GM12801 (cell line): ENCODE measurements around the gene USP36.

Source experiments
- CTCF ChIP-seq: IDR thresholded peaks from one replicate; pipeline ENCODE4 v1.5.1; 2011; ENCODE audit warnings: control low read depth; ENCODE audit not compliant: insufficient read length; ENCODE audit errors: extremely low read depth

The USP36 gene

GRCh38 chr17:78783711-78784324 is 56.8 kb downstream of the USP36 start:
- TF ChIP-seq CTCF = no peak

- TF ChIP-seq CTCF = no peak
These were observed 58.7 kb downstream of the USP36 start, which contains the start of gene CYTH1 for GRCh38 chr17:78781893-78782304. CYTH1 (minus strand) TSS chr17:78782273; CDS start chr17:78782223, 50 bp downstream.

- no peak for TF ChIP-seq CTCF
These were observed 59.3 kb downstream of the USP36 start for GRCh38 chr17:78781104-78781892.

- TF ChIP-seq CTCF = no peak
These were observed 60.3 kb downstream of the USP36 start for GRCh38 chr17:78780335-78780734.

- no peak for TF ChIP-seq CTCF
These were observed 60.8 kb downstream of the USP36 start for GRCh38 chr17:78779850-78780249.

GRCh38 chr17:78777881-78778280 is 62.7 kb downstream of the USP36 start:
- no peak for TF ChIP-seq CTCF

GRCh38 chr17:78774956-78775571 is 65.5 kb downstream of the USP36 start:
- TF ChIP-seq CTCF = no peak
